Smooth muscle cell of the umbilical artery (primary cell): ENCODE data around the gene ENPEP. TPM values are rescaled to one million over a fixed set of nuclear protein-coding genes. Genes with fewer than 3 reads are reported as not detected.

ENCODE experiments used
- total RNA-seq: library from RNA; depleted of rRNA; stranded (reverse); fragments of >200 nt; gene quantifications from 2 replicates; pipeline ENCODE4 v1.2.3, GENCODE V29; 2014

ENPEP gene
- total RNA-seq, result 0.30 and 3.1 TPM in 2 replicates

DNA sequence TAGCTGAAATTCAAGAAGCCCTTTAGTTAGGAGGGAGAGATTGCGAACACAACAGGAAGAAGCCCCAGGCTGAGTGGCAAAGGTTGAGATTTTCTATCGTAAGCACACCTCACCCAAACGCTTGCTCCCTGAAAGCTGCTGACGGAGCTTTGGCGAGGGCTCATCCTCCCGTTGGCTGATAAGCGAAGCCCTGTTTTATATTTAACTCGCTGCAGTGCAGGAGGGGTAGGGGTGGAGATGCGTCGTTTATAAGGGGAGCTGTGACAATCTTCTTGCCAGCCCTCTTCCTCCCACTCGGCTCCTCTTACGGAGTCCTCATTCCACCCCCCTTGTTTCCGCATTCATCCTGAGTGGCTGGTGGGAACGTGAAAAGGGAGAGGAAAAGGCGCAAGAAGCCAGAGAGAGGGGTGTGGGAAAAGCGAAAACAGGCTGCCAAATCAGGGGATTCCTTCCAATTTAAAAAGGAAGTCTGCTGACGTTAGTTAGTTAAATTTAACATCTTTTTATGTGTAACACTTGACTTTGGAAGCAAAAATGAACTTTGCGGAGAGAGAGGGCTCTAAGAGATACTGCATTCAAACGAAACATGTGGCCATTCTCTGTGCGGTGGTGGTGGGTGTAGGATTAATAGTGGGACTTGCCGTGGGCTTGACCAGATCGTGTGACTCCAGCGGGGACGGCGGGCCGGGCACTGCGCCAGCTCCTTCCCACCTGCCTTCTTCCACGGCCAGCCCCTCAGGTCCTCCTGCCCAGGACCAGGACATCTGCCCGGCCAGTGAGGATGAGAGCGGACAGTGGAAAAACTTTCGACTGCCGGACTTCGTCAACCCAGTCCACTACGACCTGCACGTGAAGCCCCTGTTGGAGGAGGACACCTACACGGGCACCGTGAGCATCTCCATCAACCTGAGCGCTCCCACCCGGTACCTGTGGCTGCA is at the start of gene ENPEP:
Gene ENPEP, plus strand, starts transcription at position 275 of the 938 bp plus-strand sequence. Its CDS starts 260 bp downstream, at position 535.

Other genes starting within 250 kb of the ENPEP start
- gene PITX2, start 146.9 kb downstream of the ENPEP start, total RNA-seq, result 33.3 and 60.6 TPM in 2 replicates